Activated naive CD8-positive, alpha-beta T cell (primary cell): ENCODE measurements around the gene BRD7.

Experiments used
- H3K27ac Mint-ChIP-seq: one replicate; pipeline ENCODE4 v1.8.0; 2021; ENCODE audit warnings: mixed read lengths
- H3K27me3 Mint-ChIP-seq: one replicate; pipeline ENCODE4 v1.8.0; 2021; ENCODE audit warnings: mixed read lengths
- H3K36me3 Mint-ChIP-seq: one replicate; pipeline ENCODE4 v1.8.0; 2021; ENCODE audit warnings: mixed read lengths
- H3K4me1 Mint-ChIP-seq: one replicate; pipeline ENCODE4 v1.8.0; 2021; ENCODE audit warnings: low read depth, mixed read lengths
- H3K4me3 Mint-ChIP-seq: one replicate; pipeline ENCODE4 v1.8.0; 2021; ENCODE audit warnings: mild to moderate bottlenecking, mixed read lengths
- H3K9me3 Mint-ChIP-seq: one replicate; pipeline ENCODE4 v1.8.0; 2021; ENCODE audit warnings: low read depth, mixed read lengths

The BRD7 gene

GRCh38 chr16:50275428-50276325, 93.1 kb downstream of the BRD7 start:
- H3K36me3 Mint-ChIP-seq, result no peaks in the 10 kb centered on the region
- peak overlapping the region; percentile 99 for H3K27ac Mint-ChIP-seq
- H3K4me3 Mint-ChIP-seq, result peak overlapping the region; percentile 95
- H3K4me1 Mint-ChIP-seq, result peaks cover 93% of the 10 kb centered on the region
- H3K27me3 Mint-ChIP-seq, result no peaks in the 10 kb centered on the region
- no peaks in the 10 kb centered on the region for H3K9me3 Mint-ChIP-seq

- H3K9me3 Mint-ChIP-seq, result no peaks in the 10 kb centered on the region
- no peaks in the 10 kb centered on the region for H3K27me3 Mint-ChIP-seq
- H3K4me1 Mint-ChIP-seq, result peaks cover 93% of the 10 kb centered on the region
- H3K36me3 Mint-ChIP-seq, result no peaks in the 10 kb centered on the region
- peak overlapping the region; percentile 99 for H3K27ac Mint-ChIP-seq
- H3K4me3 Mint-ChIP-seq, result peak overlapping the region; percentile 95
Measured at GRCh38 chr16:50275098-50275415, 93.7 kb downstream of the BRD7 start.

- no peaks in the 10 kb centered on the region for H3K36me3 Mint-ChIP-seq
- peak overlapping the region; percentile 99 for H3K27ac Mint-ChIP-seq
Measured at GRCh38 chr16:50274326-50275097, 94.3 kb downstream of the BRD7 start.

GRCh38 chr16:50273888-50274325, 94.9 kb downstream of the BRD7 start:
- Mint-ChIP-seq H3K9me3 (no peaks in the 10 kb centered on the region), H3K27me3 (no peaks in the 10 kb centered on the region), H3K4me1 (peaks cover 93% of the 10 kb centered on the region), H3K4me3 (peak overlapping the region; percentile 95), H3K27ac (peak overlapping the region; percentile 99), H3K36me3 (no peaks in the 10 kb centered on the region)

More at GRCh38 chr16:50274326-50275097, 94.3 kb downstream of the BRD7 start:
- Mint-ChIP-seq H3K9me3 (no peaks in the 10 kb centered on the region), H3K4me3 (peak overlapping the region; percentile 95), H3K27me3 (no peaks in the 10 kb centered on the region), H3K4me1 (peaks cover 93% of the 10 kb centered on the region)

GRCh38 chr16:50273382-50273690, 95.5 kb downstream of the BRD7 start:
- no peaks in the 10 kb centered on the region for H3K27me3 Mint-ChIP-seq
- H3K36me3 Mint-ChIP-seq, result peaks cover 2% of the 10 kb centered on the region
- peaks cover 92% of the 10 kb centered on the region for H3K4me1 Mint-ChIP-seq
- H3K27ac Mint-ChIP-seq, result peak overlapping the region; percentile 99
- H3K4me3 Mint-ChIP-seq, result peak overlapping the region; percentile 95
- H3K9me3 Mint-ChIP-seq, result no peaks in the 10 kb centered on the region

GRCh38 chr16:50272687-50273381, 96.0 kb downstream of the BRD7 start:
- Mint-ChIP-seq H3K27ac (peak overlapping the region; percentile 99), H3K36me3 (peaks cover 3% of the 10 kb centered on the region), H3K4me1 (peaks cover 90% of the 10 kb centered on the region), H3K4me3 (peak overlapping the region; percentile 95), H3K27me3 (no peaks in the 10 kb centered on the region), H3K9me3 (no peaks in the 10 kb centered on the region)

- Mint-ChIP-seq H3K27ac (peak overlapping the region; percentile 99), H3K4me1 (peaks cover 90% of the 10 kb centered on the region), H3K4me3 (peak overlapping the region; percentile 95), H3K36me3 (peaks cover 3% of the 10 kb centered on the region), H3K9me3 (no peaks in the 10 kb centered on the region), H3K27me3 (no peaks in the 10 kb centered on the region)
Measured at GRCh38 chr16:50272111-50272571, 96.6 kb downstream of the BRD7 start.

GRCh38 chr16:50271148-50272041, 97.4 kb downstream of the BRD7 start:
- Mint-ChIP-seq H3K36me3 (peaks cover 3% of the 10 kb centered on the region), H3K27ac (peak overlapping the region; percentile 84), H3K4me3 (peak overlapping the region; percentile 65), H3K9me3 (no peaks in the 10 kb centered on the region), H3K27me3 (no peaks in the 10 kb centered on the region), H3K4me1 (peaks cover 86% of the 10 kb centered on the region)

- peak overlapping the region; percentile 93 for H3K27ac Mint-ChIP-seq
- no peaks in the 10 kb centered on the region for H3K9me3 Mint-ChIP-seq
- H3K36me3 Mint-ChIP-seq, result peaks cover 3% of the 10 kb centered on the region
- no peaks in the 10 kb centered on the region for H3K27me3 Mint-ChIP-seq
- H3K4me3 Mint-ChIP-seq, result peak overlapping the region; percentile 70
- peaks cover 86% of the 10 kb centered on the region for H3K4me1 Mint-ChIP-seq
Measured at GRCh38 chr16:50270510-50271147, 98.2 kb downstream of the BRD7 start.

- peak overlapping the region; percentile 70 for H3K4me3 Mint-ChIP-seq
- H3K27me3 Mint-ChIP-seq, result no peaks in the 10 kb centered on the region
- peaks cover 88% of the 10 kb centered on the region for H3K4me1 Mint-ChIP-seq
- H3K36me3 Mint-ChIP-seq, result peaks cover 3% of the 10 kb centered on the region
- no peaks in the 10 kb centered on the region for H3K9me3 Mint-ChIP-seq
- H3K27ac Mint-ChIP-seq, result peak overlapping the region; percentile 93
Measured at GRCh38 chr16:50269769-50270509, 98.8 kb downstream of the BRD7 start.

- peak overlapping the region; percentile 70 for H3K4me3 Mint-ChIP-seq
- H3K9me3 Mint-ChIP-seq, result peaks cover 2% of the 10 kb centered on the region
- peaks cover 3% of the 10 kb centered on the region for H3K36me3 Mint-ChIP-seq
- H3K27ac Mint-ChIP-seq, result peak overlapping the region; percentile 93
- peaks cover 87% of the 10 kb centered on the region for H3K4me1 Mint-ChIP-seq
- no peaks in the 10 kb centered on the region for H3K27me3 Mint-ChIP-seq
Measured at GRCh38 chr16:50269061-50269705, 99.6 kb downstream of the BRD7 start.

GRCh38 chr16:50268352-50268751, 100.4 kb downstream of the BRD7 start:
- Mint-ChIP-seq H3K27me3 (no peaks in the 10 kb centered on the region), H3K4me3 (peak overlapping the region; percentile 96), H3K4me1 (peaks cover 86% of the 10 kb centered on the region), H3K36me3 (peaks cover 3% of the 10 kb centered on the region), H3K9me3 (peaks cover 2% of the 10 kb centered on the region), H3K27ac (peak overlapping the region; percentile 93)

- Mint-ChIP-seq H3K36me3 (peaks cover 3% of the 10 kb centered on the region), H3K4me1 (peaks cover 85% of the 10 kb centered on the region), H3K9me3 (peaks cover 2% of the 10 kb centered on the region), H3K27ac (peak overlapping the region; percentile 98), H3K27me3 (no peaks in the 10 kb centered on the region), H3K4me3 (peak overlapping the region; percentile 96)
Measured at GRCh38 chr16:50267651-50268050, 101.1 kb downstream of the BRD7 start.
